ENCODE measurements around the gene LRP8. TPM values are rescaled to one million over a fixed set of nuclear protein-coding genes. Genes with fewer than 3 reads are reported as not detected.

LRP8 gene
- total RNA-seq, 6 experiments from 2014 or later = 0.21 to 1.2 (median 0.56) TPM

DNA sequence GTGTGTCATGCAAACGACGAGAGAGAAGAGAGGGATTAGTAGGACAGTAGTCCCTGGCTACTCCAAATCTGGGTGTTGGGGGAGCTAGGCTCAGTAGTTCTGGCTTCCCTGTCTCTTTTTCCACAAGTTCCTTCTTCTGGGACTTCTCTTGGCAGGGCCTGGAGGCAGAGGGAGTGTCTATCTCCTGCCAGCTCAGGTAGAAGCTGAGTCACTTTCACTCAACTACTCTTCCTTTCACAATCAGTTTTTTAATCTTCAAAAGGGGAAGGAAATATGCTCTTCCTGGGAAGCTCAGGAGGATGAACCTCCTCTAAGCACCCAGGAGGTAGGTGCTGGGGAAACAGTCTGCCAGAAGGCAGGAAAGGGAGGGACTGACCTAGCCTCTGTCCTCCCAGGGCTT, 54.3 kb downstream of the LRP8 start:
- 65% methylated on average over 2 of the region's 2 CpGs for WGBS (ENCODE audit: insufficient coverage, low coverage, low lambda C conversion rate, missing lambda C conversion rate)
- no peak for ATAC-seq
- no peak for TF ChIP-seq POLR2A (IDR thresholded peaks at IDR 0.05)
- TF ChIP-seq, protein P1, sequence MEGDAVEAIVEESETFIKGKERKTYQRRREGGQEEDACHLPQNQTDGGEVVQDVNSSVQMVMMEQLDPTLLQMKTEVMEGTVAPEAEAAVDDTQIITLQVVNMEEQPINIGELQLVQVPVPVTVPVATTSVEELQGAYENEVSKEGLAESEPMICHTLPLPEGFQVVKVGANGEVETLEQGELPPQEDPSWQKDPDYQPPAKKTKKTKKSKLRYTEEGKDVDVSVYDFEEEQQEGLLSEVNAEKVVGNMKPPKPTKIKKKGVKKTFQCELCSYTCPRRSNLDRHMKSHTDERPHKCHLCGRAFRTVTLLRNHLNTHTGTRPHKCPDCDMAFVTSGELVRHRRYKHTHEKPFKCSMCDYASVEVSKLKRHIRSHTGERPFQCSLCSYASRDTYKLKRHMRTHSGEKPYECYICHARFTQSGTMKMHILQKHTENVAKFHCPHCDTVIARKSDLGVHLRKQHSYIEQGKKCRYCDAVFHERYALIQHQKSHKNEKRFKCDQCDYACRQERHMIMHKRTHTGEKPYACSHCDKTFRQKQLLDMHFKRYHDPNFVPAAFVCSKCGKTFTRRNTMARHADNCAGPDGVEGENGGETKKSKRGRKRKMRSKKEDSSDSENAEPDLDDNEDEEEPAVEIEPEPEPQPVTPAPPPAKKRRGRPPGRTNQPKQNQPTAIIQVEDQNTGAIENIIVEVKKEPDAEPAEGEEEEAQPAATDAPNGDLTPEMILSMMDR (IDR thresholded peaks at IDR 0.05) = no peak
- Histone ChIP-seq H3K4me1 (no peaks in the 10 kb centered on the region), H3K27me3 (no peaks in the 10 kb centered on the region), H3K27ac (no peak overlapping the region), H3K4me3 (no peak overlapping the region), H3K9me3 (no peaks in the 10 kb centered on the region), H3K36me3 (no peaks in the 10 kb centered on the region)
- no peak for DNase-seq
- intact Hi-C loops (cut with DNase I) = no loop called here

GRCh38 chr1:53272349-53272748, 55.5 kb downstream of the LRP8 start:
- H3K27me3 ChIP-seq = no peaks in the 10 kb centered on the region
- ATAC-seq (no peak), DNase-seq (no peak)

DNA sequence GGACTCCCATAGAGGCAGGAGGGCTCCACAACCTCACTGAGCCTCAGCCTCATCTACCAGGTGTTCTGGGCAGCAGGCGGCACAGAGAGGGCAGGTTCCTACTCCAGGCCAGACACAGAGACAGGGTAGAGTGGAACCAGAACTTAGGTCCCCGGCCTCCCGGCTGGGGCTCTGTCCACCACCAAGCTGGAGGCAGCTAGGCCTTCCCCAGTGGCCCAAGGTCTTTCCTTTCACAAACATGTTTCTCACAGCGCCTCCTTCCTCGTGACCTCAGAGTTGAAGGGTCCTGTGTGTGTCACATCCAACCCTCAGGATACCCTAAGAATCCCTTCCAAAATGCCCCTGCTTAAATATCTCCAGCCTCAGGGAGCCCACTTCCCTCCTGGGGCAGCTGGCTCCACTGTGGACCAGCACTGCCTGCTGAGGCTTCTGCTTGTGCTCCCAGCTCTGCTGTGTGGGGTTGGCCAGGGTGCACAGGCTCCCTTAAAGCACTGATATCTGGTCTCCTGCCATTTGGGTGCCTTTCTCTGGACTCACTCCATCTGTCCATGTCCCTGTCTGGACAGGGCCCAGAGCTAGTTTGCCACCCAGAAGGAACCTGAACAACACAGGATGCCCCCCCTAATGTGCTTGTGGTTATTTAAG, 56.3 kb downstream of the LRP8 start:
- no peak for TF ChIP-seq POLR2A (IDR thresholded peaks at IDR 0.05)
- TF ChIP-seq, protein P1 (IDR thresholded peaks at IDR 0.05) = no peak
- no peaks in the 10 kb centered on the region for H3K9me3 ChIP-seq

More at GRCh38 chr1:53272349-53272748, 55.5 kb downstream of the LRP8 start:
- Histone ChIP-seq H3K36me3 (no peaks in the 10 kb centered on the region), H3K27ac (no peak overlapping the region), H3K4me3 (no peak overlapping the region), H3K4me1 (no peaks in the 10 kb centered on the region), H3K9me3 (no peaks in the 10 kb centered on the region)
- TF ChIP-seq, protein P1 (IDR thresholded peaks at IDR 0.05) = no peak
- TF ChIP-seq POLR2A (IDR thresholded peaks at IDR 0.05) = no peak
- intact Hi-C loops (cut with DNase I) = no loop called here
- 36% methylated on average over 2 of the region's 4 CpGs for WGBS (ENCODE audit: insufficient coverage, low coverage, low lambda C conversion rate, missing lambda C conversion rate)

GRCh38 chr1:53270873-53271272, 57.0 kb downstream of the LRP8 start:
- Histone ChIP-seq H3K9me3 (no peaks in the 10 kb centered on the region), H3K4me1 (no peaks in the 10 kb centered on the region), H3K27ac (no peak overlapping the region), H3K4me3 (no peak overlapping the region), H3K36me3 (no peaks in the 10 kb centered on the region), H3K27me3 (no peaks in the 10 kb centered on the region)
- 83% methylated on average over 4 of the region's 8 CpGs for WGBS (ENCODE audit: insufficient coverage, low coverage, low lambda C conversion rate, missing lambda C conversion rate)
- no peak for TF ChIP-seq POLR2A (IDR thresholded peaks at IDR 0.05)
- TF ChIP-seq, protein P1 (IDR thresholded peaks at IDR 0.05) = no peak
- ATAC-seq = no peak
- no peak for DNase-seq
- intact Hi-C loops (cut with DNase I) = no loop called here

More for the DNA sequence above, 56.3 kb downstream of the LRP8 start:
- WGBS (ENCODE audit: insufficient coverage, low coverage, low lambda C conversion rate, missing lambda C conversion rate) = no CpG with 5 or more reads among the region's 5 CpGs
- Histone ChIP-seq H3K27me3 (no peaks in the 10 kb centered on the region), H3K36me3 (no peaks in the 10 kb centered on the region), H3K27ac (no peak overlapping the region), H3K4me1 (no peaks in the 10 kb centered on the region), H3K4me3 (no peak overlapping the region)
- no peak for DNase-seq
- no peak for ATAC-seq
- intact Hi-C loops (cut with DNase I) = no loop called here
